PC-9 (cell line): Measurements from ENCODE around the gene RABIF. TPM values are rescaled to one million over a fixed set of nuclear protein-coding genes. Genes with fewer than 3 reads are reported as not detected.

ENCODE experiments used
- BruUV-seq: library from RNA; stranded (reverse); fragments of 400-500 nt; replicated peaks from 2 replicates; lab custom pipeline; 2021; lab: Mats Ljungman, UMichigan
- CTCF ChIA-PET: fragments of 300-600 bp; sonication (Branson Sonifier 250); formaldehyde crosslinking; loops from one replicate; lab custom pipeline; 2022; ENCODE audit warnings: antibody characterized with exemption; lab: Charles Lee
- POLR2A ChIA-PET: fragments of 300-600 bp; sonication (Branson Sonifier 250); formaldehyde crosslinking; loops from one replicate; lab custom pipeline; 2022; ENCODE audit warnings: antibody characterized with exemption; ENCODE audit not compliant: unreplicated experiment; lab: Charles Lee
- DNase-seq, 2 experiments: peaks; one replicate each; pipeline versions ENCODE4 v3.0.0 to v3.0.0-alpha.2; 2015 to 2022; ENCODE audit warnings: mixed read lengths in 1 of 2
- H2AFZ ChIP-seq: fragments of 200-600 bp; sonication (generic); 2 replicates; pipeline ENCODE4 v1.8.1; 2017; ENCODE audit warnings: antibody characterized with exemption
- H3F3A ChIP-seq: fragments of 200-600 bp; sonication (generic); 2 replicates; pipeline ENCODE4 v1.8.1; 2017; ENCODE audit warnings: antibody characterized with exemption, mild to moderate bottlenecking, low read depth; ENCODE audit not compliant: insufficient read depth
- H3K27ac ChIP-seq: fragments of 200-600 bp; sonication (generic); 2 replicates; pipeline ENCODE4 v1.6.1; 2016; ENCODE audit warnings: mixed run types
- H3K27me3 ChIP-seq: fragments of 200-600 bp; sonication (generic); 2 replicates; pipeline ENCODE4 v1.6.1; 2016; ENCODE audit warnings: low read depth, mixed run types; ENCODE audit not compliant: insufficient read depth
- H3K36me3 ChIP-seq: fragments of 200-600 bp; sonication (generic); 2 replicates; pipeline ENCODE4 v1.6.1; 2016; ENCODE audit warnings: low read depth, mixed run types
- H3K4me1 ChIP-seq: fragments of 200-600 bp; sonication (generic); replicated peaks from 2 replicates; pipeline ENCODE4 v1.6.1; 2016; ENCODE audit warnings: mixed run types; ENCODE audit not compliant: insufficient read depth
- H3K4me2 ChIP-seq: fragments of 200-600 bp; sonication (generic); 2 replicates; pipeline ENCODE4 v1.6.1; 2017; ENCODE audit warnings: mixed run types
- H3K4me3 ChIP-seq: fragments of 200-600 bp; sonication (generic); 2 replicates; pipeline ENCODE4 v1.6.1; 2016; ENCODE audit warnings: mixed run types
- H3K79me2 ChIP-seq: fragments of 200-600 bp; sonication (generic); 2 replicates; pipeline ENCODE4 v1.6.1; 2017; ENCODE audit warnings: low read depth, mixed run types
- H3K9me2 ChIP-seq: fragments of 200-600 bp; sonication (generic); 2 replicates; pipeline ENCODE4 v1.8.1; 2017; ENCODE audit warnings: mild to moderate bottlenecking; ENCODE audit not compliant: insufficient read depth
- H3K9me3 ChIP-seq: fragments of 200-600 bp; sonication (generic); 2 replicates; pipeline ENCODE4 v1.8.1; 2016; ENCODE audit warnings: low read depth; ENCODE audit not compliant: insufficient read depth
- H4K20me1 ChIP-seq: fragments of 200-600 bp; sonication (generic); 2 replicates; pipeline ENCODE4 v1.8.1; 2017; ENCODE audit not compliant: insufficient read depth
- EZH2 ChIP-seq: fragments of 200-600 bp; sonication (generic); IDR thresholded peaks from 2 replicates; pipeline ENCODE4 v1.8.0; 2017; ENCODE audit warnings: antibody characterized with exemption, low read depth
- intact Hi-C: fragments of 100-400 bp; cut with micrococcal nuclease; formaldehyde crosslinking; loops from one replicate; pipeline ENCODE4 v1.10.0; 2022; ENCODE audit not compliant: unreplicated experiment
- total RNA-seq: library from RNA; stranded (reverse); gene quantifications from 2 replicates; pipeline ENCODE4 v1.2.3, GENCODE V29; 2021
- TF ChIP-seq, protein P1 (sequence below): fragments of 200-600 bp; sonication (generic); conservative IDR thresholded peaks from 2 replicates; pipeline ENCODE4 v1.6.1; 2017; ENCODE audit warnings: mixed run types, antibody characterized with exemption, mild to moderate bottlenecking, moderate library complexity

Gene RABIF
- total RNA-seq, 1 experiment from 2014 or later = 10.9 TPM

DNA sequence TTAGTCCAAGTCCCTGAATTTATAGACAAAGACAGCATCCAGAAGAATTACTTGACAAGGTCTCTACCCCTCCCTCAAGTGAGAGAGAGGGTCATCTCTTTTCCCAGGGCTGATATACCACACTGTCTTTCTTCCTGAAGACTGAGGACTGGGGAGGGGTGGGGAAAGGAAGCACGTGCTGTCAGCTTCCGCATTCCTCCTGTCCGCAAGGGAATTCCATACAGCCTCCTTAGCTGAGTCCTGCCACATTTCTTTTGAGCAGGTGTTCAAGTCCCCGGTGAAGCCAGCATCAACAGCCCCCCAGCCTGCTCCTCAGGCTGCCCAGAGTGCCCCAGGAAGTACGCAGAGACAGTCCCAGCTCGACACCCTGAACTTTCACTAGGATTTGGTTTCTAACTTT lies 44.0 kb downstream of the RABIF start:
- Histone ChIP-seq H3K4me1 (no peaks in the 10 kb centered on the region), H4K20me1 (no peaks in the 10 kb centered on the region), H3K9me2 (no peaks in the 10 kb centered on the region), H3K4me3 (no peak overlapping the region), H3K27ac (no peak overlapping the region), H3K4me2 (no peak overlapping the region), H3K27me3 (no peaks in the 10 kb centered on the region), H3K36me3 (no peaks in the 10 kb centered on the region), H3F3A (no peaks in the 10 kb centered on the region), H2AFZ (no peak overlapping the region), H3K79me2 (no peaks in the 10 kb centered on the region), H3K9me3 (no peaks in the 10 kb centered on the region)
- TF ChIP-seq, protein P1, sequence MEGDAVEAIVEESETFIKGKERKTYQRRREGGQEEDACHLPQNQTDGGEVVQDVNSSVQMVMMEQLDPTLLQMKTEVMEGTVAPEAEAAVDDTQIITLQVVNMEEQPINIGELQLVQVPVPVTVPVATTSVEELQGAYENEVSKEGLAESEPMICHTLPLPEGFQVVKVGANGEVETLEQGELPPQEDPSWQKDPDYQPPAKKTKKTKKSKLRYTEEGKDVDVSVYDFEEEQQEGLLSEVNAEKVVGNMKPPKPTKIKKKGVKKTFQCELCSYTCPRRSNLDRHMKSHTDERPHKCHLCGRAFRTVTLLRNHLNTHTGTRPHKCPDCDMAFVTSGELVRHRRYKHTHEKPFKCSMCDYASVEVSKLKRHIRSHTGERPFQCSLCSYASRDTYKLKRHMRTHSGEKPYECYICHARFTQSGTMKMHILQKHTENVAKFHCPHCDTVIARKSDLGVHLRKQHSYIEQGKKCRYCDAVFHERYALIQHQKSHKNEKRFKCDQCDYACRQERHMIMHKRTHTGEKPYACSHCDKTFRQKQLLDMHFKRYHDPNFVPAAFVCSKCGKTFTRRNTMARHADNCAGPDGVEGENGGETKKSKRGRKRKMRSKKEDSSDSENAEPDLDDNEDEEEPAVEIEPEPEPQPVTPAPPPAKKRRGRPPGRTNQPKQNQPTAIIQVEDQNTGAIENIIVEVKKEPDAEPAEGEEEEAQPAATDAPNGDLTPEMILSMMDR = no peak
- TF ChIP-seq EZH2 = no peak
- ChIA-PET CTCF (no interaction called here), POLR2A (no interaction called here)
- intact Hi-C loops = no loop called here
- BruUV-seq = no TSS peak
- no peak for DNase-seq

DNA sequence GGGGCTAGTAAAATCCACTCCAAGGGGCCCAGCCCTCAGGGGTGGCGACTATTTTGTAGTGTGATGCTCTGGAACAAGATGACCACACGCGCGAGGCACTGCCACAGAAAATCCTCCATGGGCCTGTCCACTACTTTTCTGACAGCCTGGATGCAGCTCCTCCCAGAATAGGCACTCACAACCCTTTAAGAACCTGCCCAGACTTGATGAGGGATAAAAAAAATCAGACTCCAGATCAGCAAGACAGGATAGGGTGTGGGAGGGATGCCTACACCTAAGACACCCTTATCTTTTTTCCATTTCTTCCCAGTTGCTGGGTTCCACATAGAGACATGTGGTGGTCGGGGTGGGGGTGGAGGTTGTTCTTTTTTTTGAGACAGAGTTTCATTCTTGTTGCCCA lies 44.7 kb downstream of the RABIF start:
- Histone ChIP-seq H3K27ac (no peak overlapping the region), H3K4me1 (no peaks in the 10 kb centered on the region), H3K36me3 (no peaks in the 10 kb centered on the region), H3K27me3 (no peaks in the 10 kb centered on the region), H2AFZ (no peak overlapping the region), H4K20me1 (no peaks in the 10 kb centered on the region), H3K9me2 (no peaks in the 10 kb centered on the region), H3K79me2 (no peaks in the 10 kb centered on the region), H3K9me3 (no peaks in the 10 kb centered on the region), H3F3A (no peaks in the 10 kb centered on the region), H3K4me2 (no peak overlapping the region), H3K4me3 (no peak overlapping the region)
- no TSS peak for BruUV-seq
- POLR2A ChIA-PET = interaction anchor here (0.6 kb wide), 1 partner anchor 36 kb away, joined by 3 read pairs; the partner anchor contains the start of gene KDM5B
- TF ChIP-seq, protein P1 = no peak
- TF ChIP-seq EZH2 = no peak
- intact Hi-C loops = no loop called here
- CTCF ChIA-PET = no interaction called here
- DNase-seq = no peak

DNA sequence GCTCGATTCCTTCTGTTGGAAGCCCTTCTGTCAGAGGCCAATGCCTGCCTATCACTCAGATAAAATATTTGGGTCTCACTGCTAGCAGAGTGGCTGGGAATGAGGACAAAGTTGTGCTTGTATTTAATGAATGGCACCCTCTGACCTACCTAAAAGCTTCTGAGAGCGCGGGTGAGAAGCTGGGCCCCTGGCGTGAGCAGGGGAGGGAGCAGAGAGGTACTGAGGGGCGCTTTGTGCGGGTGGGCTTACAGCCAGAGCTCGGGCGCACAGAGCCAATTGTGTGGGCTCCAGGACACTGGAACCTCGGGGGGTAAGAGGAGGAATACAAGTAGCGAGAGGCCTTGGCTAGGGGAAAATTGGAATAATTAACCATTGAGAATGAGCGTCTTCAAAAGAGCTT lies 45.9 kb downstream of the RABIF start:
- H3F3A ChIP-seq = no peaks in the 10 kb centered on the region
- ChIA-PET CTCF (interaction anchor here (0.6 kb wide), 1 partner anchor 8 kb away, joined by 5 read pairs; no protein-coding TSS in a partner anchor), POLR2A (no interaction called here)
- TF ChIP-seq EZH2 = no peak
- TF ChIP-seq, protein P1 = no peak
- H2AFZ ChIP-seq = no peak overlapping the region
- H3K4me1 ChIP-seq = peaks cover under 1% of the 10 kb centered on the region; the same call in 1 of the 2 replicates
- no peak overlapping the region for H3K4me3 ChIP-seq
- H3K9me3 ChIP-seq = no peaks in the 10 kb centered on the region
- BruUV-seq = no TSS peak
- H3K27me3 ChIP-seq = no peaks in the 10 kb centered on the region
- no peaks in the 10 kb centered on the region for H3K9me2 ChIP-seq
- H4K20me1 ChIP-seq = no peaks in the 10 kb centered on the region
- no peak overlapping the region for H3K27ac ChIP-seq
- H3K79me2 ChIP-seq = no peaks in the 10 kb centered on the region
- intact Hi-C loops = no loop called here
- DNase-seq = no peak
- H3K4me2 ChIP-seq = no peak overlapping the region
- H3K36me3 ChIP-seq = no peaks in the 10 kb centered on the region
